T-helper 2 cell treated with Interferon-gamma antibody and Interleukin-4, amounts not matched to agents 100 ng/mL and 5 ng/mL, for 36 hours (primary cell): ENCODE data around the gene LRP1-AS. TPM values are rescaled to one million over a fixed set of nuclear protein-coding genes. Genes with fewer than 3 reads are reported as not detected.

Experiments used
- intact Hi-C: fragments of 100-400 bp; cut with micrococcal nuclease; formaldehyde crosslinking; loops from one replicate; pipeline ENCODE4 v1.15.1; 2023
- total RNA-seq: library from RNA; stranded (reverse); gene quantifications from 2 replicates; pipeline ENCODE4 v1.2.3, GENCODE V29; 2022

Gene LRP1-AS
- total RNA-seq, 1 donor from 2014 or later, result not detected

- intact Hi-C loops, result no loop called here
Observed at GRCh38 chr12:57141249-57141648, 6.2 kb downstream of the LRP1-AS start.

GRCh38 chr12:57139796-57140649, 7.4 kb downstream of the LRP1-AS start:
- intact Hi-C loops, result no loop called here

GRCh38 chr12:57138526-57139272, 8.7 kb downstream of the LRP1-AS start:
- intact Hi-C loops, result no loop called here

GRCh38 chr12:57135527-57136326, 11.7 kb downstream of the LRP1-AS start:
- intact Hi-C loops, result no loop called here

- intact Hi-C loops, result no loop called here
Observed at GRCh38 chr12:57134949-57135348, 12.5 kb downstream of the LRP1-AS start.

GRCh38 chr12:57133916-57134315, 13.5 kb downstream of the LRP1-AS start:
- intact Hi-C loops, result no loop called here

- intact Hi-C loops, result no loop called here
Observed at GRCh38 chr12:57133013-57133569, 14.3 kb downstream of the LRP1-AS start.

- intact Hi-C loops, result no loop called here
Observed at GRCh38 chr12:57131896-57132744, 15.3 kb downstream of the LRP1-AS start.

- intact Hi-C loops, result no loop called here
Observed at GRCh38 chr12:57130941-57131340, 16.5 kb downstream of the LRP1-AS start.

GRCh38 chr12:57129889-57130288, 17.5 kb downstream of the LRP1-AS start:
- intact Hi-C loops, result loop anchor here (5.0 kb wide), 1 partner anchor 378 kb away; the partner anchor contains the start of gene PRIM1

- intact Hi-C loops, result loop anchor here (5.0 kb wide), 1 partner anchor 377 kb away; the partner anchor contains the start of gene PRIM1
Observed at GRCh38 chr12:57129321-57129842, 18.0 kb downstream of the LRP1-AS start.

GRCh38 chr12:57128519-57129247, 18.7 kb downstream of the LRP1-AS start:
- intact Hi-C loops, result loop anchor here (5.0 kb wide), 1 partner anchor 376 kb away; the partner anchor contains the start of gene PRIM1

- intact Hi-C loops, result loop anchor here (5.0 kb wide), 1 partner anchor 376 kb away; the partner anchor contains the start of gene PRIM1
Observed at GRCh38 chr12:57127726-57128518, 19.5 kb downstream of the LRP1-AS start, which contains the start of gene LRP1. Gene LRP1 (plus strand): TSS chr12:57128483. CDS start chr12:57128965, 482 bp downstream.

- intact Hi-C loops, result loop anchor here (5.0 kb wide), 1 partner anchor 375 kb away; the partner anchor contains the start of gene PRIM1
Observed at GRCh38 chr12:57127101-57127725, 20.2 kb downstream of the LRP1-AS start.

- intact Hi-C loops, result loop anchor here (5.0 kb wide), 1 partner anchor 374 kb away; the partner anchor contains the start of gene PRIM1
Observed at GRCh38 chr12:57126561-57126960, 20.9 kb downstream of the LRP1-AS start.

- intact Hi-C loops, result loop anchor here (5.0 kb wide), 1 partner anchor 374 kb away; the partner anchor contains the start of gene PRIM1
Observed at GRCh38 chr12:57126061-57126460, 21.4 kb downstream of the LRP1-AS start.

- intact Hi-C loops, result loop anchor here (1.0 to 2.0 kb wide), 3 partner anchors 49 to 114 kb away; no protein-coding TSS in a partner anchor
Observed at GRCh38 chr12:57124261-57124877, 23.1 kb downstream of the LRP1-AS start.
